Esophagus squamous epithelium (tissue), 5 donors: ENCODE data around the gene NUPR1. TPM values are rescaled to one million over a fixed set of nuclear protein-coding genes. Genes with fewer than 3 reads are reported as not detected.

ENCODE experiments used
- DNase-seq: peaks from one replicate; lab custom pipeline; 2025; lab: John Stamatoyannopoulos, UW
- H3K27ac ChIP-seq, 4 donors: fragments of 200-600 bp; sonication (generic); one replicate each; pipeline ENCODE4 v1.5.1; 2016 to 2019; ENCODE audit warnings: mild to moderate bottlenecking in 1 of 4
- H3K27me3 ChIP-seq, 4 donors: fragments of 200-600 bp; sonication (generic); 1 replicate in 3 of 4; 2 replicates in 1 of 4; pipeline versions ENCODE4 v1.5.1 to v1.6.0; 2017 to 2021; ENCODE audit warnings: antibody characterized with exemption in 1 of 4
- H3K36me3 ChIP-seq, 3 donors: fragments of 200-600 bp; sonication (generic); one replicate each; pipeline ENCODE4 v1.5.1; 2016 to 2019
- H3K4me1 ChIP-seq, 3 donors: fragments of 200-600 bp; sonication (generic); one replicate each; pipeline ENCODE4 v1.5.1; 2017 to 2019
- H3K4me3 ChIP-seq, 4 donors: fragments of 200-600 bp; sonication (generic); 1 replicate in 3 of 4; 2 replicates in 1 of 4; pipeline ENCODE4 v1.5.1; 2016 to 2019; ENCODE audit warnings: mild to moderate bottlenecking in 2 of 4, moderate library complexity in 1 of 4
- H3K9me3 ChIP-seq, 3 donors: fragments of 200-600 bp; sonication (generic); one replicate each; pipeline ENCODE4 v1.5.1; 2016 to 2019
- POLR2A ChIP-seq, 4 donors: fragments of 450-650 bp; IDR thresholded peaks; one replicate each; pipeline ENCODE4 v1.6.1; 2017; ENCODE audit warnings: antibody characterized with exemption in 4 of 4, mild to moderate bottlenecking in 4 of 4, moderate library complexity in 3 of 4
- WGBS, 2 donors: methylation state at CpG; one replicate each; pipeline ENCODE4 v1.1.5; 2018; 5-methylcytosine and 5-hydroxymethylcytosine counted together
- intact Hi-C: fragments of 100-400 bp; cut with DNase I; formaldehyde crosslinking; loops from one replicate; pipeline ENCODE4 v1.15.0; 2022
- total RNA-seq, 4 donors: library from RNA; depleted of rRNA; stranded (reverse); fragments of >200 nt; gene quantifications; one replicate each; pipeline ENCODE4 v1.1.0, GENCODE V29; 2016
- TF ChIP-seq, protein P1 (sequence below), 6 experiments: fragments of 450-650 bp in 4 of 6; fragments of 200-600 bp in 2 of 6; sonication (generic) in 2 of 6; IDR thresholded peaks; one replicate each; pipeline ENCODE4 v1.5.1; 2016 to 2019; ENCODE audit warnings: antibody characterized with exemption in 6 of 6, mild to moderate bottlenecking in 4 of 6, moderate library complexity in 4 of 6
- donor health status: DM: yes; HTN: yes; CAD: no.

The NUPR1 gene
- total RNA-seq, 4 donors from 2014 or later: 5.2 to 21.4 (median 15.0) TPM

DNA sequence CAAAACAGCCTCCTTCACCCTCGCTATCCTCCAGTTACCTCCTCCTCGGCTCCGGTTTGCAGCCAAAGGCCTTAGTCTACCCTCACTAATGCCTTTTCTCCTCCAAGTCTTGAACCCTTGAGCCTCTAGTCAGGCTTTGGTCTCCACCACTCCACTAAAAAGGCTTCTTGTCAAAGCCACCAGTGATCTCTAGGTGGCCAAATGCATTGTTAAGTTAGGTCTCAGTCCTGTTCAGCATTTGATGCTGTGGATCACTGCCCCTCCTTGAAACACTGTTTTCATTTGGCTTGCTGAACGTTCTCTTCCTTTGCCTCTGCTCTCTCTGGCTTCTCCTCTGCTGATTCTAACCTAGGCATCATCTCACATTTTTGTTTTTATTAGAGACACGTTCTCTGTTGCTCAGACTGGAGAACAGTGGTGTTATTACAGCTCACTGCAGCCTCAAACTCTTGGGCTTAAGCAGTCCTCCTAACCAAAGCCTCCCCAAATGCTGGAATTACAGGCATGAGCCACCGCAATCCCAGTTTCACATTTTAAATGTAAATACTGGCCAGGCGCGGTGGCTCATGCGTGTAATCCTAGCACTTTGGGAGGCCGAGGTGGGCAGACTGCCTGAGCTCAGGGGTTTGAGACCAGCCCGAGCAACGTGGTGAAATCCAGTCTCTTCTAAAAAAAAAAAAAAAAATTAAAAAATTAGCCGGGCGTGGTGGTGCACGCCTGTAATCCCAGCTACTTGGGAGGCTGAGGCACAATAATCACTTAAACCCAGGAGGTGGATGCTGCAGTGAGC is 16.1 kb upstream of the NUPR1 start:
- peak overlapping the region; percentile 51 to 91 (median 63) for H3K4me3 ChIP-seq
- H3K36me3 ChIP-seq: peaks cover 0 to 35% (median 0%) of the 10 kb centered on the region in 3 donors
- H3K4me1 ChIP-seq: peaks cover 10 to 22% (median 11%) of the 10 kb centered on the region in 3 donors
- TF ChIP-seq POLR2A (IDR thresholded peaks at IDR 0.05): no peak
- TF ChIP-seq, protein P1, sequence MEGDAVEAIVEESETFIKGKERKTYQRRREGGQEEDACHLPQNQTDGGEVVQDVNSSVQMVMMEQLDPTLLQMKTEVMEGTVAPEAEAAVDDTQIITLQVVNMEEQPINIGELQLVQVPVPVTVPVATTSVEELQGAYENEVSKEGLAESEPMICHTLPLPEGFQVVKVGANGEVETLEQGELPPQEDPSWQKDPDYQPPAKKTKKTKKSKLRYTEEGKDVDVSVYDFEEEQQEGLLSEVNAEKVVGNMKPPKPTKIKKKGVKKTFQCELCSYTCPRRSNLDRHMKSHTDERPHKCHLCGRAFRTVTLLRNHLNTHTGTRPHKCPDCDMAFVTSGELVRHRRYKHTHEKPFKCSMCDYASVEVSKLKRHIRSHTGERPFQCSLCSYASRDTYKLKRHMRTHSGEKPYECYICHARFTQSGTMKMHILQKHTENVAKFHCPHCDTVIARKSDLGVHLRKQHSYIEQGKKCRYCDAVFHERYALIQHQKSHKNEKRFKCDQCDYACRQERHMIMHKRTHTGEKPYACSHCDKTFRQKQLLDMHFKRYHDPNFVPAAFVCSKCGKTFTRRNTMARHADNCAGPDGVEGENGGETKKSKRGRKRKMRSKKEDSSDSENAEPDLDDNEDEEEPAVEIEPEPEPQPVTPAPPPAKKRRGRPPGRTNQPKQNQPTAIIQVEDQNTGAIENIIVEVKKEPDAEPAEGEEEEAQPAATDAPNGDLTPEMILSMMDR (IDR thresholded peaks at IDR 0.05): no peak
- 77 to 85% methylated on average over 9 to 15 of the region's 15 CpGs for WGBS, 2 donors
- H3K27ac ChIP-seq: peak overlapping the region; percentile 91 to 99 (median 95)
- H3K27me3 ChIP-seq: no peaks in the 10 kb centered on the region
- intact Hi-C loops: no loop called here
- no peak for DNase-seq
- H3K9me3 ChIP-seq: no peaks in the 10 kb centered on the region

DNA sequence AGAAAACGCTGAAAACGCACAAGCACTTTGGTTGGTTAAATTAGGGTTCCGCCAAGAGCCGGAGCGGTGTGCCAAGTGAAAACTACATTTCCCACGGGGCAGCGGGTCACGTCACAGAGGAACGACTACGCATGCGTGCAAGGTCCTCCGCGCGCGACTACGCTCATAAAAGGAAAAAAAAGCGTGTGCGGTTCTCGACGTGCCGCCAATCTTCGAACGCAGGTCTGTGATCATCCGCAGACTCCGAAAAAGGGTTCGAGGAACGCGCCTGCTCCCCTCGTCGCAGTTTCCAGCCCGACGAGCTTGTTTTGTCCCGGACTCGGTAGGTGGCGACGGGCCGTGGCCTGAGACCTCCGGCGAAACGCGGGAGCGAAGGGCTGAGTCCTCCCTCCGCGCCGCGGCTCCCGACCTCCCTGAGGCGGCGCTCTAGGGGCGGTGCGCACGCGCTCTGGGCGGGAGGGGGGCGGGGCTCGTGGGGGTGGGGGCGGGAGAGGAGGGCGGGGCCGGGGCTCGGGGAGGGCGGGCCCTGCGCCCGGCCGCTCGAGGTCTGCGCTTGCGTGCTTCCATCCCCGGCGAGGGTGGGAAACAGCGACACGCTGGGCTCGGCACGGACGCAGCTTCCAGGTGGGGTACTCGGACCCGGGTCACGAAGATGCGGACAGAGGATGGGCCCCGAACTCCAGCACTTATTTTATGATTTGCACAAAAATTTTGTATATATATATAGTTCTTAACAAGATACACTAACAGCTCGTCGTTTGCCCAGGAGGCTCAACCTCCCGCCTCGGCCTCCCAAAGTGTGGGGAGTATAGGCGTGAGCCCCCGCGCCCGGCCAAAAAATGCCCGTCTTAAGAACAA is 15.2 kb upstream of the NUPR1 start, which contains the start of gene SGF29:
TSS of gene SGF29 (plus strand) at position 145 of the 858 bp plus-strand sequence. CDS start 27,150 bp downstream, outside the sequence.
- peak; percentile 44 for DNase-seq
- Histone ChIP-seq H3K36me3 (peaks cover 0 to 29% (median 0%) of the 10 kb centered on the region in 3 donors), H3K4me1 (peaks cover 10 to 30% (median 11%) of the 10 kb centered on the region in 3 donors), H3K4me3 (peak within 1 kb of the TSS; percentile 51 to 91 (median 63)), H3K27ac (peak within 1 kb of the TSS; percentile 91 to 99 (median 95)), H3K27me3 (no peaks in the 10 kb centered on the region), H3K9me3 (no peaks in the 10 kb centered on the region)
- TF ChIP-seq, protein P1 (IDR thresholded peaks at IDR 0.05): peak in 4 of 6 experiments; percentile 8 to 20 (median 19)
- peak in 3 of 4 donors; percentile 75 to 90 (median 84) for TF ChIP-seq POLR2A (IDR thresholded peaks at IDR 0.05)
- 4% methylated on average over 31 to 58 of the region's 88 CpGs for WGBS, 2 donors
- intact Hi-C loops: no loop called here

DNA sequence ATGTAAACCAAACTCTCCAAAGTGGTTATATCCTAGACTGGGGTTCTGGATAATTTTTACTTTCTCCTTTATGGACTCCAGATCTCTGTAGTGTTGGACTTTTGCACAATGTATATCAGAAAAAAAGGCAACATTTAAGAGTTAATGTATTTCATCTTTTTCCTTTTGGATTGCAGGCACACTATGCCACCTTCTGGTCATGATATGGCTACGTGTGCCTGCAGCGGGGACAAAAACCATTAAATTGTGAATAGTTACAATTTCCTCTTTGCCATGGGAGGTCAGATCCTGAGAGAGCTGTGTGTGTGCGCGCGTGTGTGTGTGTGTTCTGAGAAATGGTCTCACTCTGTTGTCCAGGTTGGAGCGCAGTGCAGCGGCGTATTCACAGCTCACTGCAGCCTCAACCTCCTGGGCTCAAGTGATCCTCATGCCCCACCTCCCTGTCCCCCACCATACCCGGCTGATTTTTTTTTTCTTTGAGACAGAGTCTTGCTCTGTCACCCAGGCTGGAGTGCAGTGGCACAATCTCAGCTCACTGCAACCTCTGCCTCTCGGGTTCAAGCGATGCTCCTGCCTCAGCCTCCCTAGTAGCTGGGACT is 10.6 kb upstream of the NUPR1 start:
- Histone ChIP-seq H3K27ac (no peak overlapping the region), H3K9me3 (no peaks in the 10 kb centered on the region), H3K27me3 (no peaks in the 10 kb centered on the region), H3K36me3 (no peaks in the 10 kb centered on the region), H3K4me3 (no peak overlapping the region), H3K4me1 (peaks cover 0 to 17% (median 5%) of the 10 kb centered on the region in 3 donors)
- no peak for DNase-seq
- WGBS, 2 donors: 33 to 34% methylated on average over 11 of the region's 11 CpGs
- TF ChIP-seq POLR2A (IDR thresholded peaks at IDR 0.05): no peak
- TF ChIP-seq, protein P1 (IDR thresholded peaks at IDR 0.05): peak; percentile 33 to 73 (median 50)
- intact Hi-C loops: no loop called here

DNA sequence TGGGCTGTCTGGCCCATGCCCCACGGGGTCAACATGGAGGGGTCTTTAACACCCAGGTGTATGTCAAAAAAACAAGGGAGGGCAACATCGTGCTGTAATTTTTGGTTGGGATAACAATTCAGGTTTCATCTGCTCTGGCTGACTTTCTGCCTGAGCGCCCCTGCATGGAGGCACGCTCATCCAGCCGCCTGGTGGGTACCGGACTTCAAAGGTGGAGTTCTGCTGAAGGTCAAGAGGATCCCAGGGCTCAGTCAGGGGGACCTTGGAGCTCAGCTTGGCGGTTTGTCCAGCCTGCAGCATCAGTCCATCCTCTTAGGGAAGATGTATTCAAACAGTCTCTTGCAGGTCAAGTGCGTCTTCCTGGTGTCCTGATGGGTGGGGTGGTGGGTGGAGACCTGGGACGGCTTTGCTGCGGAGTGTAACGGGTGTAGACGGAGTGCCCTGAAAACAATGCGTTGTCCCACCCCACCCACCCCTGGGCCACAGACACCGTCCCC is 9.6 kb upstream of the NUPR1 start:
- H3K4me3 ChIP-seq: no peak overlapping the region
- no peaks in the 10 kb centered on the region for H3K36me3 ChIP-seq
- H3K27ac ChIP-seq: no peak overlapping the region
- H3K4me1 ChIP-seq: peaks cover 0 to 15% (median 2%) of the 10 kb centered on the region in 3 donors
- 61 to 71% methylated on average over 5 to 7 of the region's 14 CpGs for WGBS, 2 donors
- no peaks in the 10 kb centered on the region for H3K9me3 ChIP-seq
- no peaks in the 10 kb centered on the region for H3K27me3 ChIP-seq
- TF ChIP-seq, protein P1 (IDR thresholded peaks at IDR 0.05): no peak
- no peak for TF ChIP-seq POLR2A (IDR thresholded peaks at IDR 0.05)
- intact Hi-C loops: no loop called here
- no peak for DNase-seq
